RPMI7951 (cell line): ENCODE measurements around the gene BTRC. TPM values are rescaled to one million over a fixed set of nuclear protein-coding genes. Genes with fewer than 3 reads are reported as not detected.
"Not testable (repeated sequence)": the region's sequence is repeated elsewhere in the genome, so short reads cannot be mapped to it uniquely, and the experiment has no call there.

Source experiments
- DNase-seq: peaks from one replicate; pipeline ENCODE4 v3.0.0-alpha.2; 2012; ENCODE audit warnings: low read depth
- total RNA-seq: library from RNA; depleted of rRNA; stranded (reverse); fragments of >200 nt; shearing (Covaris generic); gene quantifications from 2 replicates; pipeline ENCODE4 v1.2.3, GENCODE V29; 2014; rRNA removed

BTRC gene
- 7.1 and 7.9 TPM in 2 replicates for total RNA-seq

DNA sequence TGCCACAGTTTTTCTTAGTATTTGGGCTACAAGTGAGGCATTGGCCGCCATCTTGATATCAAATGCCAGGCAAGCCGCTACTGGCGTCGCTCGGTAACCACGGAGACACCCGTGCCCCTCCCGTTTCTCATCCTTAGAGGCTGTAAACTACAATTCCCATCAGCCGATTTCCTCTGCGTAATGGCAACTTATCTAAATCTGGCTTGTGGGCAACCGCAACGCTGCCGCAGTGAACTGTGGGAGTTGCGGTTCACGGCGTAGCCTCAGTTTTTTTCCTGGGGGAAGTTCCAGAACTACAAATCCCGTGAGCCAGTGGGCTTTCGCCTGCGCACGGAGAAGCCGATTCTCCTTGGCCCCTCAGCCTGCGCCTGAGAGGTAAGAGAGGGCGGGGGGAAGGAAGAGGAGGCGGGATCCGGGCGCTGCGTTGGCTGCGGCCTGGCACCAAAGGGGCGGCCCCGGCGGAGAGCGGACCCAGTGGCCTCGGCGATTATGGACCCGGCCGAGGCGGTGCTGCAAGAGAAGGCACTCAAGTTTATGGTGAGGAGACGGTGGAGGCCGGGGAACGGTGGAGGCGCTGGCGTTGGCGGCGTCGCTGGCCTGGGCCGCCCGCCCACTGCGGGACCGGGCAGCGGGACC, at the start of gene BTRC:
Gene BTRC, plus strand, starts transcription at position 474 of the 636 bp plus-strand sequence. Its CDS starts 16 bp downstream, at position 490.
- DNase-seq = peak; percentile 98

DNA sequence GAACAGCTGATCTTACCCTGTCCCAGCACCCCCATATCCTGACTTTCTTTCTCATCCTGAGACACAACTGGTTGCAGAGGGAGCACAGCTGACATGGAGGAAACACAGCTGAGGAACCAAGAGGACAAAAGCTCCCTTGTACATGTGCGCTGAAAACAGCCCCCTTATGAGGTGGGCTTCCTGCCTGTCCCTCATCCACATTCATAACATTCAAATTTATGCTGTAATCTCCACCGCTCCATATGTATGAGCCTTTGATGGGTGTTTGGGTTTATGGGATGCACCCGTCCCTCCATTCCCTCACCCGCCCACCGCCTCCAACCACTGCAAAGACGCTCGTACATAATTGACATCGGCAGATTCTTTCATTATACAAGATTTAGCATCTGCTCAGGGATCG, 49.6 kb upstream of the BTRC start:
- no peak for DNase-seq

DNA sequence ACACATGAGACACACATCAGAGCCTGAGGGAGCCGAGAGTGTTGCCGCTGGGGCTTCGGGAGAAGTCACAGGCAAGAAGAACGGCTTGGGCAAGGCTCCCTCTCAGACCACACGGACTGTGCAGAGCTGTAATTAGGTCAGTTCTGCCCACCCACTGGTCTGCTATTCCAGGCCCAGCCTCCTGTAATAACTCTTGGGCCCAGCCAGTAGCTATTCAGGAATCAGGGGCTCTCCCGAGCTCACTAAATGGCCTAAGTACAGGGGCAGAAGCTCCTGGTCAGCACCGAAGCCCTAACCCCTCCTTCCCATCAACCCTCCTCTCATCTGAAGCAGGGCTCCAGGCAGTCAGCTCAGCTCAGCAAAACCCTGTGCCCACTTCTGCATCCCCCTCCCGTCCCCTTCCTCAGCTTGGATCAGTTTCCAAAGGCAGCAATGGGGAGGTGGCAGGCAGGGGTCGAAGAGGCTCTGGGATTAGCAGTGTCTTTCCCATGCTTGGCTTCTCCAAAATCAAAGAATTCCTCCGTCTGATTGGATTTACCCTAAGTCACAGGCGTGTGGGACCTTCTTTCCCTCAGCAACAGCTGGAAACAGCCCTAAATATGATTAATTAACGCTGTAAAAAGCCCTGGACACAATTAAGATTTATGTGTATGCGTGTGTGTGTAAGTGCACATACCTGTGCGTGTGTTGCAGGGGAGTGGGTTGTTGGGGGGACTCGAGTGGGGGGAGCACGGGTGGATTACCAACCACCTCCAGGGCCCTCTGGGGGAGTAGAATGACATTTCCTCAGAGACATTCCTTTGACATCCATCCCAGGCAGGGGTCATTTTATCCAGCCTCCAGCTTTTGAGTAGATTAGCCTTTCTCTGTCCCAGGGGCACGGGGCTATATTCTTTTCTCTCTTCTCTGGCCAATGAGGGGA, 48.4 kb upstream of the BTRC start:
- DNase-seq = no peak

DNA sequence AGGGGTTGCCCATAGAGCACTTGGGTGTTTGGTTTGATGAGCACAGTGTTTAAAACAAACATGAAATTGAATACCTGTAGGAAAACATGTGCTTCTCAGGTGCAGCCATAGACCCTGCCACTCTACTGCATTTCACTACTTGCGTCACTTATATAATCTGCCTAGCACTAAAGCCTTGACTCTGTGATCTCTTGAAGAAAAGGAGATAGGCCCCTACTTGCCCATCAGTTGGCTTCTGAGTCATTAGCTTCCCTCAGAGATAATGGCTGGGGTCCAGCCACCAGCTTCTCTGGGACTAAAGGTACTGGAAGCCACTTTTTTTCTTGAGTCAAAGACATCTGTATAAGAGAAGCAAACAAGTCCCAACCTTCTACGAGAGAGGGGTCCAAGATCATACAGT, 45.9 kb upstream of the BTRC start:
- DNase-seq = no peak

DNA sequence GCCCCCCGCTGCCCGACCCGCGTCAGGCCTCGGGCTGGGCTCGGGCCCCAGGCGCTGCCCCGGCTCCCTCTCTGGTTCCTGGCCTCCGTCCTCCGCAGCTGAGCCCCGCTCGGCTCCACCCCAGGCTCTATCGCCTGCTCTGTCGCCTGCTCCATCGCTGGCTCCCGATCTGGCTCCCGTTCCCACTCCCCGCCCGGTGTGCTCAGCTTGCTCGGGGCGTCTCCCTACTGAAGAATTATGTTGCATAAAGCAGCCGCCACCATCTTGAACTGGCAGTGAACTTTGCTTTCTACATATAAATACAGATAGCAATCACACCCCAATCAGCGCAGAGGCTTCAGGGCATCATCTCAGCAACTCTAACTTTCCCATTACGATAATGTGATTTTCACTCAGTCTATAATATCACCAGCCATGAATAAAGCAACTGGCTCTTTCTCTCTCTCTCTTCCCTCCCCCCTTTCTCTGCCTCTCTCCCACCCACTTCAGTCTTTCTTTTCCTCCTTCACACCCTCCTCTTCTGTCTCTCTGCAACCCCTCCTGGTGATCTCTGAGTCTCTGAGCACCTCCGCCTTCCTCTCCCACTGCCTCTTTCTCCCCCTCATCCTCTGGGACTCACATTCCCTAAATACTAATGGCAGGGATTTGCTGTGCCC, 43.3 kb upstream of the BTRC start:
- no peak for DNase-seq

DNA sequence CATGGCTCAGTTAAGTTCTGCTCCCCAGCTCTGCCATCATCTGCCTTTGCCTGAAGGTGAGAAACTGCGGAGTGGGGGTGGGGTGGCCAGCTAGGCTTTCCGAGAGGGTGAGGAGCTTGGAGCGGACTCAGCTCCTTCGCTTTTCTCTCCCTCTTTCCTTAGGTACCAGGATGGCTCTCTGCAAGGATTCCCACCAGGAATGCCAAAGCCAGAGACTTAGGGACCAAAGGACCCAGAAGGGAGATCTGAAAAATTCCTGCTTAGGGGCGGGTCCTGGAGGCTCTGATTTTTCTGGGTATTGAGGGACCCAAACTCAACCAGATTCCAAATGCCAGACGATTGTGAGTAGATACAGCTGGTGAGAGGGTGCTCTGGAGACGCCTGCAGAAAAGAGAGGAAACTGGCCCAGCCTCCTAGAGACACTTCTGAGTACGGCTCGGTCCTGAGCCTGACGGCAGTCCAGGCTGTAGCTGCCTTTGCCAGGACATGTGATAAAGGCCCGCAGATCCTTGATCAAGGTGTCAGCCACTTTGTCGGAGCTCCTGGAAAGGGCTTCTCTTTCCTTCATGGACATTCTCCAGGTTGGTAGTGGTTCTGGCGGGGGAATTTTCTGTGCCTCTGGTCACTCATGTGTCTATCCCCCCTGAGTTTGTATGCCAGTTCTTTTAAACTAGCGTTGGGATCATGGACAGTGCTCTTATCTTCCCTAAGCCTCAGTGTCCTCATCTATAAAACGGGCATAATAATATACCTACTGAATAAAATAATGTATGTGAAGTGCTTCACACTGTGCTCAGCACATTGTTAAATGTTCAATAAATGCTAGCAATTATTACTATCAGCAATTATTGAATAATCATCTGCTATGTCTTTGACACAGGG, 42.5 kb upstream of the BTRC start:
- no peak for DNase-seq

DNA sequence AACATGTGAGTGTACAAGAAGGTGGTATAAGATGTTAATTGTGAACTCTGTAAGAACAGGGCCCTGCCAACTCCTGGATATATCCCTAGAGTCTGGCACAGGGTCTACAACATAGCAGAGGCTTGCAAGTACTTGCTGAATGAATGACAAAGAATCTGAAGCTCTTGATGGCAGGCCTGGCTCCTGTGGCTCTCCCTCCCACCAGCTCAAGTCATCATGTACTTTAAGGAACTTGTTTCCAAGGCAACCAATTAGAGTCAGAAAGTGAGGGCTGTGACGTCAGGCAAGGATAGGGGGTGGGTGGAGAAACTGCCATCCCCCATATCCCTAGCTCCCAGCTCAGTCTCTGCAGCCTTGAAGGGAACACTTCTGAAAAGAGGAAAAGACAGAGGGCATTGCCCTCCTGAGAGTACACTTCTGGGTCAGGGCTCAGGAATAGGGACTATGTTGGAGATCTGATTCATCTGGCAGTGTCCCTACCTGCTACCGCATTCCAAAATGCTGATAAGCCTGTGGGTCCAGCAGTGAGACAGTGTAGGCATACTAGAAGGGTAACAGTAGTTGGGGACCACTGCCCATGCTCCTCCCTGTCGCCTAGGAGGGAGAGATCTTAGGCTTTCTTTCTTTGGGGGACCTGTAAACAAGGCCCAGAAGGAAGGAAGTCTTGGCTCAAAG, 34.6 kb upstream of the BTRC start:
- DNase-seq = no peak

DNA sequence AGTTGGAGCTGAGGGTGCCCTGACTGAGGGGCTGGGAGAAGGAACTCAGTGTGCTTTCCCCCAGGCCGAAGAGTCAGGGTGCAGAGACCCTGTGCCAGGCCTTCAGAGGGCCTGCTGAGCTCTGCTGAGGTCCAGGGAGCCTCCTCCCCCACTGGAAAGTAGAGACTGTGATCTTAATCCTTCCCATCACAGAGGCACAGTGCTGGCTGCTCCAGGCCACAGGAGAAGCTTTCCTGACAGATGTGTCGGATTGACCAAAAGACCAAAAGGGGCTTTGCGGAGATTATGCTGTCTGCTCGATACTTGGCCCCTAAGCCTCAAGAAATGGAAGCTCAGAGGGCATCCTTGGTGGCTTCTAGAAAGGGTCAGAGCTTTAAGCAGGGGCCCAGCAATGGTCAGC, 32.9 kb upstream of the BTRC start:
- no peak for DNase-seq

DNA sequence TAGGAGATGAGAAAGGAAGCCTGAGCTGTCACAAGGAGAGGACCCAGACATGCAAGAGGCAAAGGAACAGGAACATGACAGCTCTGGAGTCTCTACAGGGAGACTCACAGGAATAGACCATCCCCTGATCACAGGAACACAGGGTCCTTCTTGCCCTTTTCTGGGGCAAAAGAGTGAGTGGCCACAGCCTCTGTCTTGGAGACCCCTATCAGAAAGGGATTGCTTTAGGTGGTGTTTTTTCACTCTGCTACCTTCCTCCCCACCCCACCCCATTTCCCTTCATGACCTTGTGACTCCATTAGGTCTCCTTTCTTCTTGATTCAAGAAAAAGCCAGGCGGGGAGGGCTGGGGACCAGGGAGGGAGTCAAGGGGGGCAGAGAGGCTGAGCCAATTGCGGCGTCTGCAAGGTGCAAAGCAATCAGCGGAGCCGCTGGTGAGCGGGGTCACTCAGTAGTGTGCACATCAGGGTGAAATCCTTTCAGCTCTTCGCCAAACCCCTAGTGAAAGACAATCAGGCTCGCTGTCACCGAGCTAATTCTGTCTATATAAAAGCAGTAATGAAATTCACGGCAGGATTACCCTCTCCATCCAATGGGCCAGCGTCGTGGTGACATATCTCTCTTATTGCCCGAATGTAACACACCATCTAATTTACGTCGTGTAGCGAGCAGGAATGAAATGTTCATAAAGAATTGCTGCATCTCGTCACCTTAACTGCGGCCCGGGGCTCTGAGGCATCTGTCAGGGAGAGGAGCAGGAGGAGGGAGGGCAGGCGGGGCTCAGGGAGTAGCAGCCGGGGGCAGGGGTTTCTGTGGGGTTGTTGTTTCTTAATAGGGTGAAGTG, 31.5 kb upstream of the BTRC start:
- DNase-seq = no peak

DNA sequence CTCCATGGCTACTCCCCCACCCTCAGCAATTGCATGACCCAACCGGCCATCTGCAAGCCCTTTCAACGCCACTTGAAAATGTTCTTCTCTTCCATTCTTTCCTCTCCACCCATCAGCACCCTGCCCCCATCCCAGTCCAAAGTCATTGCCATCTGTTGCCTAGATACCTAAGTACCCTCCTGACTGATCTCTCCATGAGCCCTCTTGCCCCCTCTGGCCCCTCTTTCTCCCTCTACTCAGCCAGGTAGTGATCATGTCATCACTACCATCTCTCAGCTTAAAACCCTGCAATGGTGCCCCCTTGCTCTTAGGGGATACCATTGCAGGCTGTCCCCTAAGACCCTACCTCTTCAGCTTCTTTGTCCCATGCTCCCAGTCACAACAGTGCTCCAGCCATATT, 30.5 kb upstream of the BTRC start:
- DNase-seq = no peak

DNA sequence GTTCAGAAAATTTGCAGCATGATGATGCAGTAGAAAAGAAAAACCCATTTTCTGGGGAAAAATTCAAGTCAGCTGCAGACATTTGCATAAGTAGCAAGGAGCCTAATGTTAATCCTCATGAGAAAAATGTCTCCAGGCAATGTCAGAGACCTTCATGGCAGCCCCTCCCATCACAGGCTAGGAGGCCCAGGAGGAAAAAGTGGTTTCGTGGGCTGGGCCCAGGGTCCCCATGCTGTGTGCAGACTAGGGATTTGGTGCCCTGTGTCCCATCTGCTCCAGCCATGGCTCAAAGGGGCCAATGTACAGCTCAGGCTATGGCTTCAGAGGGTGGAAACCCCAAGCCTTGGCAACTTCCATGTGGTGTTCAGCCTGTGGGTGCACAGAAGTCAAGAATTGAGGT, 26.5 kb upstream of the BTRC start:
- not testable (repeated sequence) for DNase-seq

DNA sequence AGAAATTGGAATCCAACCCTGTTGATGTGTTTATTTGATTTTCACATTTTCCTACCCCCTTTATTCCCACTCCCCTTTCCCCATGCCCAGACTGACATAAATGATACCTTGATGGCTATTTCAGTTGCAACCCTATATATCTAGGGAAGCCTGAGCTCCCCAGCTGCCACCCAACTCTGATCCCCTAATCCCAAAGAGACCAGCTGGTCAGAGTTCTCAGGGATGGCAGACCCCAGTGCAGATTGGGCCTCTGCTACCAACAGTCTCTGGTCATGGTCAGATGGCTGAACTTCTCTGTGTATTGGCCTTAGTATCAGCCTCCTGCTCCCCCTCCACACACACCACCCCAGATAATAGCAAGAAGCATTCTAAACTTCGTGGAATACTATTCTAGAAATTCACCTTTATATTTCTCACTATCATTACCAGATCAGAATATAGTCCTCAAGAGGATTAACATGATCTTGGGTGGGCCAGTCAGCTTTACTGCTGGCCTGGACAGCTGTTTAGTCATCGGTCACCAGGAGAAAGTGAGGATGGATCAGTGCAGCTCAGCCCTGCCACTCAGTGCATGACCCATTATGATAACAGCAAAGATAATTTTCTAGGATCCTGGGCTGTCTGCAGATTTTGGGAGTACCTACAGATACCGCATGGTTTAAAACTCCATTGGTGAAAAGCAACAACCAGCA, 24.5 kb upstream of the BTRC start:
- no peak for DNase-seq

DNA sequence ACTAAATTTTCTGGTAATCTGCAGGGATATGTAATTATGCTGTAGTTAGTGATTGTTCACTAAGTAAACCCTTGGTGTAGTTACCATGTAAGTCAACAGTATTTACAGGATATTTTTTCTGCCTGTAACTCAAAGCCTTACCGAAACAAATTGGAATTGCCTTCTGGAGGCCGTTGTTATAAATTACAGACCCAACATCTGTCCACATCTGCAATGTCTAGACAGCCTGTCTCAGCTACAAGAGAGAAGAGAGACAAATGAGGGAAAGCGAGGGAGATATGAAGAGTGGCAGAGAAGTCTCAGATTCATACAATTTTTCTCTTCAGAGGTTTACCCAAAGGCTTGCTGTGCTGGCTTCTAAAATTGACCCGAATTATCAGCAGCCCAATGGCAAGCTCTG, 23.7 kb upstream of the BTRC start:
- DNase-seq = no peak

DNA sequence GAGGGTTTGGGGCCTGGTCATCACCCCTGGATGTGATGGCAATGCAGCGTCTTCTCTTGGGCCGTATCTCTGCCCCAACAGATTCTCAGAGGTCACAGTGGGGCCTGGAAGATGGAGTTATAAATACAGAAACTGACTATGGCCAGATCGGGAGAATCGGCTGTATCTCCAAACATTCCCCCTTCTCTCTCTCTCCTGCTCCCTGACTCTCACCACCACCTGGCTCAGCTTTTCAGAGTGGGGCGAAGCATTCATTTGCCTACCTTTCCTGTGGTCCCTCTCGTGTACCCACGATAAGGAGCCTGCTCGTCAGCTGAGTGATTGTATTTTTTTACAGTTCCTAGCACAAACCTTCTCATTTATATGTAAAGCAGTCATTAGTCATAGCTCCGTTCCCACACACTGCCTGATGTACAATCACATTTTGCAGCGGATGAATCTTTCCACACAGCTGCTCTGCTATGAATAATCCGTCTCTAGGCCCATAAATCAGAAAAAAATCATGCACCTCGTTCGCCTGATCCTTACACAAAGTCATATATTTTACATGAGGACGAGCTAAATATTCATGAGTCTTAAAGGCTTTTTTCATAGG, 23.2 kb upstream of the BTRC start:
- DNase-seq = peak; percentile 45

DNA sequence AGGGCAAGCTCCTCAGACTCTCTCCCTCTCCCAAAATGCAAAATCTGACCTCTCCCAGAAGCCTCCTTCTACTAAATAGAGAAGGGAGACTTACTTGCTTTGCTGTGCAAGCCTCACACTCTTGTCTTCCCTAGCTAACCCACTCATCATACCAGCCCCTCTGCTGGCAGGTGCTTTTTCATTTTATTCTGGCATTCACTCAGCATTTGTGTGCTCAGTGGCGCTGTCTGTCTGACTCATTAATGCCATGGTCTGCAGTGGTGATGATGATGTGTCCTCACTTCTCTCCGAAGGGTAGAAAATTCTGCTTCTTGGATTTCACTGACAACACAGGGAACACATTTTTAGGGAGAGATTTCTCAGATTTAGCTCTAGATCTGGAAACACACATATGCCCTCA, 22.0 kb upstream of the BTRC start:
- no peak for DNase-seq

DNA sequence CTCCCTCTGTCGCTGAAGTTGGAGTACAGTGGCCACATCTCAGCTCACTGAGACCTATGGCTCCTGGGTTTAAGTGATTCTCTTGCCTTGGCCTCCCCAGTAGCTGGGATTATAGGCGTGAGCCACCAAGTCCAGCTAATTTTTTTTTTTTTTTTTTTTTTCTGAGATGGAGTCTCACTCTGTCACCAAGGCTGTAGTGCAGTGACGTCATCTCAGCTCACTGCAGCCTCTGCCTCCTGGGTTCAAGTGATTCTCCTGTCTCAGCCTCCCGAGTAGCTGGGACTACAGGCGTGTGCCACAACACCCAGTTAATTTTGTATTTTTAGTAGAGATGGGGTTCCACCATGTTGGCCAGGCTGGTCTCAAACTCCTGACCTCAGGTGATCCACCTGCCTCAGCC, 19.7 kb upstream of the BTRC start:
- DNase-seq = not testable (repeated sequence)

DNA sequence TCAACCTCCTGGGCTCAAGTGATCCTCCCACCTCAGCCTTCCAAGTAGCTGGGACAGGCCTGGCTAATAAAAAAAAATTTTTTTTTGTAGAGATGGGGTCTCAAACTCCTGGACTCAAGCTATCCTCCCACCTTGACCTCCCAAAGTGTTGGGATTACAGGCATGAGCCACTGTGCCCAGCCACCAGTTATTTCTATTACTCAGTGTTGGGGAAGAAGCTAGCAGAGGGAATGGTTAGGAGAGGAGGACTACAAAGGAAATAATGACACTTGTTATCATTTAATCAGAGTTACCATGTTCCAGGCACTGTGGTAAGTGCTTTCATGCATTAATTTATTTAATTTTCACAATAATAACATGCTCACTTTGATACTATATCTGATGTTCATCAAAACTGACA, 17.6 kb upstream of the BTRC start:
- DNase-seq = no peak

DNA sequence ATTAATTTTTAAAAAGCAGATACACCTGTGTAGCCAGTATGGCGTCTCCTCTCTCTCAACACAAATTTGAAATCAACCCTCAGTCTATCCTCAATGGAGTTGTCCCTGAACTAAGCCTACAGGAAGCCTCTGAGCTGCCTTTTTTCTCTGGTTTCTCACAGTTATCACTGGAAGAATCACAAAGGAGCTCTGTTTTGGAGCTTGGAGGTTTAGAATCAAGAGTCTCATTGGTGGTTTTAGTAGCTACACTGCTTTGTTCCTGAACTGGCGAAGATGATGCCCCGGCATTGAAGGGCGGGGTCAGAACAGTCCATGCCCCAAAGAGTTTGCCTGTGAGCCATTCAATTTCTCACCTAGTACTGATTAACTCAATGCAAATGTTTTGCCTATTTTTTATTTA, 16.1 kb upstream of the BTRC start:
- no peak for DNase-seq

DNA sequence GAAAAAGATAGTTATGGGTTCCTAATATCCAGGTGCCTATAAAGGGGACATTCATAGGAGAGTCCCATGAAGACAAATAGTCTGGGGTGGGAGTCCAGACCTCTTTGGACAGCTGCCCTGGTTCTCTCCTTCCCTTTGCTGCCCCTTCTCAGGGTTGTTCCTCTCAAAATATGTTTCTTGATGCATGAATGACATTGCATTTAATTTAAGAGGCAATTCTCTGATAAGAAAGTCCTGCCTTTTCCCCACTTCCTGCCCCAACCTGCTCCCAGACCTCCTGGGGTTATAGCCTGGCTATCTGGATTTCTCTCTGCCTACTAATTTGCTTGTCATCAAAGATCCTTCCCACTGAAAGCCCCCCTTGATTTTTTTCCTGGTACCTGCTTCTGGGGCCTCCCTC, 12.5 kb upstream of the BTRC start:
- DNase-seq = no peak
